Keratinocyte (primary cell): ENCODE data around the gene FOSB. TPM values are rescaled to one million over a fixed set of nuclear protein-coding genes. Genes with fewer than 3 reads are reported as not detected.

ENCODE experiments used
- DNase-seq: peaks from one replicate; pipeline ENCODE4 v3.0.0-alpha.2; 2011; ENCODE audit warnings: low read depth, missing footprints, low spot score
- FAIRE-seq: peaks from 2 replicates; lab custom pipeline; 2011; peaks lifted over from hg19 to GRCh38; lab: Jason Lieb, UNC
- H2AFZ ChIP-seq: 2 replicates; pipeline ENCODE4 v1.6.0; 2012; ENCODE audit warnings: low read length, control low read depth, inconsistent platforms; ENCODE audit not compliant: control insufficient read depth
- H3K27ac ChIP-seq: 2 replicates; pipeline ENCODE4 v1.5.1; 2011; ENCODE audit warnings: low read length; ENCODE audit not compliant: control insufficient read depth, insufficient read depth
- H3K27me3 ChIP-seq: 3 replicates; pipeline ENCODE4 v1.6.0; 2011; ENCODE audit warnings: low read length; ENCODE audit not compliant: control insufficient read depth, insufficient read depth; ENCODE audit errors: extremely low read depth
- H3K36me3 ChIP-seq, 2 experiments: 2 replicates in 1 of 2; 3 replicates in 1 of 2; pipeline ENCODE4 v1.5.1; 2011; ENCODE audit warnings: low read length in 2 of 2, mild to moderate bottlenecking in 1 of 2; ENCODE audit not compliant: control insufficient read depth in 2 of 2, insufficient read depth in 2 of 2; ENCODE audit errors: extremely low read depth in 1 of 2
- H3K4me1 ChIP-seq: 3 replicates; pipeline ENCODE4 v1.5.1; 2011; ENCODE audit warnings: low read length; ENCODE audit not compliant: control insufficient read depth, insufficient read depth; ENCODE audit errors: extremely low read depth
- H3K4me2 ChIP-seq: 3 replicates; pipeline ENCODE4 v1.6.0; 2011; ENCODE audit warnings: low read depth, low read length; ENCODE audit not compliant: control insufficient read depth, insufficient read depth; ENCODE audit errors: extremely low read depth
- H3K4me3 ChIP-seq, 3 experiments: fragments of 200-600 bp in 1 of 3; sonication (generic) in 1 of 3; 2 replicates in 2 of 3; 3 replicates in 1 of 3; pipeline ENCODE4 v1.5.1; 2011 to 2016; ENCODE audit warnings: low read length in 3 of 3, mild to moderate bottlenecking in 3 of 3, control low read depth in 2 of 3, inconsistent platforms in 1 of 3, low read depth in 1 of 3, mixed read lengths in 1 of 3, mixed run types in 1 of 3, moderate library complexity in 1 of 3; ENCODE audit not compliant: control insufficient read depth in 2 of 3, insufficient read depth in 2 of 3; ENCODE audit errors: extremely low read depth in 1 of 3
- H3K79me2 ChIP-seq: 2 replicates; pipeline ENCODE4 v1.6.0; 2012; ENCODE audit warnings: low read length; ENCODE audit not compliant: control insufficient read depth, insufficient read depth
- H3K9ac ChIP-seq: 3 replicates; pipeline ENCODE4 v1.6.0; 2011; ENCODE audit warnings: low read length; ENCODE audit not compliant: control insufficient read depth, insufficient read depth; ENCODE audit errors: extremely low read depth
- H3K9me1 ChIP-seq: 3 replicates; pipeline ENCODE4 v1.6.0; 2011; ENCODE audit warnings: low read length; ENCODE audit not compliant: control insufficient read depth, insufficient read depth; ENCODE audit errors: extremely low read depth
- H3K9me3 ChIP-seq: 2 replicates; pipeline ENCODE4 v1.5.1; 2012; ENCODE audit warnings: low read depth, low read length; ENCODE audit not compliant: control insufficient read depth
- H4K20me1 ChIP-seq: 3 replicates; pipeline ENCODE4 v1.6.0; 2011; ENCODE audit warnings: low read length; ENCODE audit not compliant: control insufficient read depth, insufficient read depth; ENCODE audit errors: extremely low read depth
- CTCF ChIP-seq, 3 experiments: IDR thresholded peaks in 1 of 3; conservative IDR thresholded peaks in 1 of 3; optimal IDR thresholded peaks in 1 of 3; 2 replicates in 2 of 3; 3 replicates in 1 of 3; pipeline versions ENCODE3 to v1.5.1; 2011; ENCODE audit warnings: low read length in 3 of 3, mild to moderate bottlenecking in 3 of 3, moderate library complexity in 2 of 3, control low read depth in 1 of 3, inconsistent platforms in 1 of 3; ENCODE audit not compliant: insufficient read depth in 2 of 3; ENCODE audit errors: extremely low read depth in 1 of 3
- EZH2 ChIP-seq: IDR thresholded peaks from one replicate; pipeline ENCODE4 v1.6.1; 2012; ENCODE audit warnings: inconsistent platforms, mild to moderate bottlenecking, low read length, moderate library complexity
- dilution Hi-C: fragments of 300-500 bp; cut with MboI; formaldehyde crosslinking; loops from one replicate; pipeline ENCODE4 v1.7.0; 2020; ENCODE audit warnings: low sequenced_read_pairs; ENCODE audit not compliant: extremely low pct_ligation_motif_present
- polyA plus RNA-seq, 5 experiments: library from polyadenylated mRNA; depleted of rRNA in 3 of 5; stranded (reverse) in 3 of 5; stranded (forward) in 1 of 5; unstranded in 1 of 5; fragments of >200 nt; gene quantifications; 1 replicate in 1 of 5; 2 replicates in 3 of 5; 3 replicates in 1 of 5; pipeline versions ENCODE4 v1.2.1 to v1.2.3, GENCODE V29; 2011 to 2012; ENCODE audit warnings: missing spikeins in 2 of 5, low read depth in 1 of 5, low replicate concordance in 1 of 5

FOSB gene
- polyA plus RNA-seq, 1 donor (not counting 4 experiments of a cell fraction or from before 2014, with no cell fraction given) = 4.6 TPM

GRCh38 chr19:45420356-45420755 lies 47.4 kb upstream of the FOSB start:
- Histone ChIP-seq H3K79me2 (peaks cover 56% of the 10 kb centered on the region), H3K9me3 (no peaks in the 10 kb centered on the region), H3K27ac (no peak overlapping the region), H3K9me1 (no peaks in the 10 kb centered on the region), H3K36me3 (peaks cover 38 to 40% of the 10 kb centered on the region in 2 experiments), H3K4me3 (no peak overlapping the region), H2AFZ (no peak overlapping the region), H3K27me3 (no peaks in the 10 kb centered on the region), H3K4me1 (peaks cover 29% of the 10 kb centered on the region), H4K20me1 (no peaks in the 10 kb centered on the region), H3K4me2 (peak overlapping the region; percentile 35), H3K9ac (no peak overlapping the region)
- DNase-seq = no peak
- TF ChIP-seq EZH2 (no peak), CTCF (optimal IDR thresholded peaks at IDR 0.05 in 1 of 3, IDR thresholded peaks at IDR 0.05 in 1 of 3, conservative IDR thresholded peaks at IDR 0.05 in 1 of 3; ENCODE audit: extremely low read depth in 1 of 3, insufficient read depth in 2 of 3, low read length in 3 of 3) (no peak)
- dilution Hi-C loops = no loop called here
- FAIRE-seq = no peak

- Histone ChIP-seq H3K9me3 (no peaks in the 10 kb centered on the region), H3K9ac (no peak overlapping the region), H3K4me1 (peaks cover 33% of the 10 kb centered on the region), H3K79me2 (peaks cover 54% of the 10 kb centered on the region), H2AFZ (no peak overlapping the region), H3K4me3 (no peak overlapping the region), H3K4me2 (peak overlapping the region; percentile 35), H4K20me1 (no peaks in the 10 kb centered on the region), H3K9me1 (no peaks in the 10 kb centered on the region), H3K27me3 (no peaks in the 10 kb centered on the region), H3K36me3 (peaks cover 35 to 40% of the 10 kb centered on the region in 2 experiments), H3K27ac (no peak overlapping the region)
- no peak for FAIRE-seq
- dilution Hi-C loops = no loop called here
- TF ChIP-seq CTCF (optimal IDR thresholded peaks at IDR 0.05 in 1 of 3, IDR thresholded peaks at IDR 0.05 in 1 of 3, conservative IDR thresholded peaks at IDR 0.05 in 1 of 3; ENCODE audit: extremely low read depth in 1 of 3, insufficient read depth in 2 of 3, low read length in 3 of 3) (no peak), EZH2 (no peak)
- DNase-seq = no peak
Measured at GRCh38 chr19:45420871-45421270, 46.9 kb upstream of the FOSB start.
